GM19438 (cell line): ENCODE results near the gene SESN3.
"Not testable (repeated sequence)": the region's sequence is repeated elsewhere in the genome, so short reads cannot be mapped to it uniquely, and the experiment has no call there.

Source experiments
- ATAC-seq: cut with Tn5 transposase; IDR thresholded peaks from one replicate; pipeline ENCODE4 v1.9.1; 2021; ENCODE audit warnings: low read depth; ENCODE audit not compliant: unreplicated experiment

SESN3 gene, protein sequence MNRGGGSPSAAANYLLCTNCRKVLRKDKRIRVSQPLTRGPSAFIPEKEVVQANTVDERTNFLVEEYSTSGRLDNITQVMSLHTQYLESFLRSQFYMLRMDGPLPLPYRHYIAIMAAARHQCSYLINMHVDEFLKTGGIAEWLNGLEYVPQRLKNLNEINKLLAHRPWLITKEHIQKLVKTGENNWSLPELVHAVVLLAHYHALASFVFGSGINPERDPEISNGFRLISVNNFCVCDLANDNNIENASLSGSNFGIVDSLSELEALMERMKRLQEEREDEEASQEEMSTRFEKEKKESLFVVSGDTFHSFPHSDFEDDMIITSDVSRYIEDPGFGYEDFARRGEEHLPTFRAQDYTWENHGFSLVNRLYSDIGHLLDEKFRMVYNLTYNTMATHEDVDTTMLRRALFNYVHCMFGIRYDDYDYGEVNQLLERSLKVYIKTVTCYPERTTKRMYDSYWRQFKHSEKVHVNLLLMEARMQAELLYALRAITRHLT

DNA sequence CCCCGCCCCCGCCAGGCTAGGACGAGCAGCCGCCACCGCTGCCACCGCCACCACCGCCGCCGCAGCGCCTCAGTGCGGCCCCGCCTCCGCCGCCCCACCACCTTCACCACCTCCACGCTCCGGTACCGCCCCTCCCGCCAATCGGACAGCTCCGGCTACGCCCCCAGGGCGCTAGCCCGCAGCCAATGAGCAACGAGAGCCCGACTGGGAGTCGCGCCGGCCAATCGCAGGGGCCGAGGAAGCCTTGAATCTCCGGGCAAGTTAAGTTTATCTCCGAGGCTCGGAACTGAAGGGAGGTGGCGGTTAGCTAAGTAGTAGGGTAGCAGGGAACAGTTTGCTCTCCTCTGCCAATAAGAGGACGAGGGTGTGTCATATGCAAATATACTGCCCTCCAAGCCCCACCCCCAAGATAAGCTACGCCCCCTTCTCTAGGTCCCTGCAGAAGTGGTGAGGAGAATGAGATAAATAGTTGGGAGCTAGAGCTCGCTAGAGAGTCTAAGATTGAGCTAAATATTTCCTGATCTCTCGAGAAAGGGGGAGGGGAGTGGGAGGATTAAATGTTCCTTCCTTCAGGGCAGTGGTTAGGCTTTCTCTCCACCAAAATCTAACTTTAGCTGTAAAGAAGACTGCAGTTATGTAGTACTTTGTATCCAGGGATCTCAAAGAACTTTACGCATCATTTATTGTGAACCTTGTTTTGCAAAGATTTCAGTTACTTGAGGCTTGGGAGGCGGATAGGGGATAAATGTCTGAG lies at the start of gene SESN3:
Gene SESN3 (minus strand): TSS at position 76 of the 754 bp plus-strand sequence. CDS start 342 bp downstream, outside the sequence.
- peak; percentile 92 for ATAC-seq

GRCh38 chr11:95279921-95280868 lies 49.2 kb upstream of the SESN3 start:
- ATAC-seq, result peak; percentile 81

DNA sequence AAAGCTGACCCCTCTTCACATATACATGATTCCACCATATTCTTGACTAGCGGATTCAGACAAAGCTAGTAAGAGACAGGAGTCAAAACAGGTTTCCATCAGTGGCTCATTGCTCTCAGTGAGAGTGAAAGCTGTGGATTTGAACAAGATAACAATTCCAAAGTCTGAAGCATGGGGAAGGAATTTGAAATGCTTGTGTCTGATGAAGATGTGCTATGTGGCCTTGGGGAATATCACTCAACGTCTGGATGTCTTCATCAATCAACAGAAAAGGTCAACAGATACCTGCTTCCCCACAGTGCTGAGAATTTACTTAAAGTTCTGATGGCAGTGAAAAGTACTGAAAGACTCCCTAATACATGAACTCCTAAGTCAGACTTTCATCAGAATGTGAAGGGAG lies 46.9 kb upstream of the SESN3 start:
- ATAC-seq, result no peak

DNA sequence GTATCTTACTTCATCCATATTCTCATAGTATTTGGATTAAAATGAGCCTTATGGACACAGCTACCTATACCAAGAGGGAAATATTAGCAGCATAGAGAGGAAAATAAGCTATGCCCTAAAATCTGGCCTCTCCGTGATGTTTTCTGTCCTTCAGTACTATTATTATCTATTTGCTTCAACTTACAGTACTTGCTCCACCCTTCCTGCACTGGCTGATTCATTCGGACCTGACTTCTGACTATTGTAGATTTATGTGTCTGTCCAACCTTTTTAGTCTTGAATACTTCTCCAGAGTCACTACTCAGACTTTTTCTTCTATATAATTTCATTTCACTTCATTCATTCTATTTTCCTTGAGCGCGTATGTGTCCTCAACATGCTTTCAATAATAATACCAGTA lies 45.1 kb upstream of the SESN3 start:
- no peak for ATAC-seq

GRCh38 chr11:95273618-95274017 lies 42.6 kb upstream of the SESN3 start:
- not testable (repeated sequence) for ATAC-seq

DNA sequence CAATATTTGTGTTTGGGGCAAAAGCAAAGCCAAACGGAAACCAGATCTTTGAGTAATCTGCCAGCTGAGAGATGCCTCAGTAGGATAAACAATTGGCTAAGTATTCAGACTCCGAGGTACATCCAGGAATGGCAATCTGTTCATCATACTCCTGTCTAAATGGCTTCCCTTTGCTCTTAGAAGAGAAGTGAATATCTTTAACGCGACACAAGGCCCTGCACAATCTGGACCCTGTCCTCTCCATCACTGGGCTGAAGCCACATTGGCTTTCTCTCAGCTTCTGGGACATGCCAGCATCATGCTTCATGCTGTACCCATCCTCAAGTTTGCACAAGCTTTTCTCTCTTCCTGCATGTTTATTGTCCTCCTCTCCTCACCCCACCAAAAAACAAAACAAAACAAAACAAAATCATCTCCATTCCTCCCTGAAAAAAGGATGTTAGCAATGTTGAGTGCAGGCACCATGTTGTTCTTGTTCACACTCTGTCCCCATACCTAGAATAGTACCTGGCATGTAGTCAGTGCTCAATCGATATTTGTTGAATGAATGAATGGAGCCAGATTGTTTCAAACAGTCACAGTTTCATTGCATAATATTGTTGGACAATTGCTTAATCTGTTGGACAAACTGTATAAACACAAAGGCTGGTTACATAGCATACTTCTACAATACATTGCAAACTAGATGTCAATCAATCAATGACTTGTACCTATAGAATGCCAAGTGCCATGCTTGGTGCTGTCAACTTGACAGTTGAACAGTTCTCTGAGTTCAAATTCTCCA lies 38.2 kb upstream of the SESN3 start:
- no peak for ATAC-seq

GRCh38 chr11:95268391-95268790 lies 37.4 kb upstream of the SESN3 start:
- no peak for ATAC-seq

- no peak for ATAC-seq
Observed at GRCh38 chr11:95267601-95268213, 36.7 kb upstream of the SESN3 start.

GRCh38 chr11:95266751-95267374 lies 35.9 kb upstream of the SESN3 start:
- no peak for ATAC-seq

GRCh38 chr11:95264881-95265280 lies 33.9 kb upstream of the SESN3 start:
- ATAC-seq, result no peak

DNA sequence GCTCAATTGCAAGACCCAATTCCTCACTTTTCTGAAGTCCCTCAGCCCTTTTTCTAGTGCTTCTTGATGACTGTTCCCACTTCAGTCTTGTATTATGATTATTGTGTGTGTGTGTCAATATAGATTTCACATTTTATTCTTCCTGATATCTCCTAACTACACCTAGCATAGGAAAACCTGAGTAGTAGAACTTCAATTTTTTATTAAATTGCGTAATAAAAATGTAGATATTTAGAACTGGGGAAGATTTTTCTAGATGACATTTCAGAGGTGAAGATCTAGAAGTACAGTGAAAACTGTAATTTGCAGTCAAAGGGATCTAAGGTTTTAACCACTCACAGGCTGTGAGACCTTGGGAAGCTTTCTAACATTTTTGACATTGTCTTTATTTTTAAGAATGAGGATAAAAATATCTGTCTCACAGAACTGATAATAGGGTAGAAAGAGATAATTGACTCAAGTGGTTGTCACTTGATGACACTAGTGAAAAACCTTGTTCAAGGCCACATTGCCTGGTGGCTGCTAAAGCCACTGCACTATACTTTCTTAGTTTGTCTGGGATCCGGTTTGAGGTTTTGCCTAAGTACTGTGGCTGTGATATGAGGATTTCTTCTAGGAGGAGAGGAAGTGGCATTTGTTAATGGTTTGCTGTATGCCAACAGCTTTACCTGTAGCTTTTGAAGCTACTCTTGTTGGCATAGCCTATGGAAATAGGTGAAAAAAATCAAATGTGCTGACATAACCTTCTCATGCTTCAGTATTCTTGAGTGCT lies 32.2 kb upstream of the SESN3 start:
- ATAC-seq, result no peak

GRCh38 chr11:95257456-95257971 lies 26.5 kb upstream of the SESN3 start:
- no peak for ATAC-seq

DNA sequence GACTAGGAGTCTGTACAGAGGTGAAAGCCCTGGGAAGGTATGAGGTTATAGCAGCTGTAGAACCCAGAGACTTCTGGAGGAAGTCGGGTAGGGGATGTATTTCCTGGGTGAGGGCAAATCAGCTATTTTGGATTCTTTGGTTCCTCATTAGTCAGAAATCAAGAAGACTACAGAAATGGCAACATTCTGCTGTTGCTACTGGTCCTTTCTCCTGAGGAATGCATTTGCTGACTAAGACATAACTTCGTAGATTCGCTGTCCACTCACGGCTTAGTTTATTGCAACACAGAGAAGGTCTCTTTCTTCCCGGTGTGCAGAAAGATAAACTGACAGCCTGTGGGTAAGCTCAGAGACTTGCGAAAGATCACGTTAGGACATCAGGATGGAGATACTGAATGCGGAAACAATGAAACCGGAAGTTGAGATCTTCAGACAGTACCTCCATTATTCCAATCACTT lies 25.3 kb upstream of the SESN3 start:
- ATAC-seq, result peak; percentile 40

DNA sequence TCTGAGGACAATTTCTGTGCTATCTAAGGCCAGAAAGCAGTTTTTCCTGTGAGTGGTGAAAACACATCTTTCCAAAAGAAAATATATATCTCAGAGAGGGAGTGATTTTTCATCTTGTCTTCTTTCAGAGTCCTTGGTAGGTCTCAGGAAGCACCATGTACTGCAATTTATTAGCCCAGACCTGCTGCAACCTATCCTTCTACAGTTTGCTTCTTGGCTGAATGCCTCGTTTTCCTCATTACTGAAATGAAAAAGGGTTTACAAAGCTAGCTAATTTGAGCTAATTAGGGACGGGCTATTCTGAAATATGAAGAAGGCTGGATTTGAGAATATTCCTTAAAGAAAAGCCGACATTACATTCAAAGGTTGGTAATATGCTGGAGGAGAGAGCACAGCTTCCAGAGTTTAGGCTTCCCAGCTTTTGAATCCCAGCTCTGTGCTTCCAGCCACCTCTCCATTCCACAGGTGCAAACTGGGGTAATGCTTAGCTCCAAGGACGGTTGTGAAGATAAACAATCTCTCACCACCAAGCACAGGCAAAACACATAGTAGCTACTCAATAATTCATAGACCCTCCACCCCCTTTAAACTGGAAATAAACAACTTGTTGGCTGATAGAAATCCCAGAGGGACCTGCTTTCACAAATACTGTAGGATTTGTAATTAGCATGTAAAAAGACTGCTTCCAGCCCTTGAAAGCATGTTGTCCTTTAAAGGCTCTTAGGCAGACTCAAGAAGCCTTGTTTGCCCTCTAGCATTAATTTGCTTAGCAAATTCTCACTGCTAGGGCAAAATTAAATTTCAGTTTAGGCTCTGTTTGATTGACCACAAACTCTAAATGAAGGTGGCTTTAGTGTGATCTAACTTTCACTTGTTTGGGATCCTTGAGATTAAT lies 24.5 kb upstream of the SESN3 start:
- no peak for ATAC-seq

- ATAC-seq, result peak; percentile 13
Observed at GRCh38 chr11:95254716-95255115, 23.7 kb upstream of the SESN3 start.

DNA sequence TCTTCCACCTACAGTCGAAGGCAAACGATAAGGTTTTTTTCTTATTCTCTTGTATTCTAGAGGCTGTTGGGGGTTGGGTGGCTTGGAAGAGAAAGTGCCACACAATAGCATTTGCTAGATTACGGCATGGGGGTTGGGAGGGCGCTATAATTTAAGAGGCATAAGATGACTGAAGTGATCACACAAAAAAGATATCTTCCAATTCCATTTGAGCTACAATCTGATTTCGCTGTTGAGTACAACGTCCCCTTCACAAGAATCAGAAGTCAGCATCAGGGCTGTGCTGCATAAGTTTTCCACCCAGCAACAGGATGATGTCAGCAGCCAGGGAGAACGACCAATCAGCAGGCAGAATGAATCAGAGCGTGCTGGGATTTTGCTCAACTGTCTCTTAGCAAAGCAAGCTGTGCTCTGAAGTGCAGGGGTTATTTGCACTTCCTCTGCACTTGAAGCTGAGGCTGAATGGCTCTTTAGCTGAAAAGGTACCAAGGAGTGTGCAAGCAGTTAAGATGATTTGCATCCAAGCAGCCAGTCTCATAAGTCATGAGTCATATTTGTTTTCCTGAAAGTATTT lies 23.2 kb upstream of the SESN3 start:
- ATAC-seq, result peak; percentile 95
